ENCODE data around the gene STAP1. TPM values are rescaled to one million over a fixed set of nuclear protein-coding genes. Genes with fewer than 3 reads are reported as not detected.
A peak's percentile ranks its signal among the peaks of the same experiment; 100 is the strongest.
"Not testable (repeated sequence)": the region's sequence is repeated elsewhere in the genome, so short reads cannot be mapped to it uniquely, and the experiment has no call there.

Gene STAP1
- total RNA-seq, 2 donors from 2014 or later: 0.24 to 0.84 TPM

DNA sequence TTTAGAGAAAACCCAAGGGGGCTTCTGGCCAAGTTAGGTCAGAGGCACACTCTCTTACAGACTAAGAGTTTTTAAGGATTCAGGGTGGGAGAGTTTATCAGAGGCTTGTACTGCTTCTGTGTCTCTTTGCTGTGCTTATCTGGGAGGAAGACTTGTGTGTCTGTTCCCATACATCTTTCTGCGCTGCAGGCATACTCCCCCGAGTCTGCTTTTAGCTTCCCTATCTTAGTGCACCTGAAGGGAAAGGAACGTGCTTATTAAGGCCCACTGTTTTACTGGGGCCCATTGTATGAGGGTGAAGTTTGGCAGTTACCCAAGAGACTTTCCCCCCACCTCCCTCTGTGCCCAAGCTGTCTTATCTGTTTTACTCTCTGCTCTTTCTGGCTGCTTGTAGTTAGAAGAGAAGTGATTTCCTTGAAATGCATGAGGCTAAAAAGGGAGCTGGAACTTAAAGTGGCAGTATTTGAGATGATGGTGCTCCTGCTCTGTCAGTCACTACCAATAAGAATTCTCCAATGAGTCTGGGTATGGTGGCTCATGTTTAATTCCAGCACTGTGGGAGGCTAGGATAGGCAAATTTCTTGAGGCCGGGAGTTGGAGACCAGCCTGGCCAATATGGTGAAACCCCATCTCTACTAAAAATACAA, 6.3 kb upstream of the STAP1 start:
- DNase-seq; ATAC-seq; intact Hi-C loops (cut with DNase I, micrococcal nuclease): not testable (repeated sequence)

DNA sequence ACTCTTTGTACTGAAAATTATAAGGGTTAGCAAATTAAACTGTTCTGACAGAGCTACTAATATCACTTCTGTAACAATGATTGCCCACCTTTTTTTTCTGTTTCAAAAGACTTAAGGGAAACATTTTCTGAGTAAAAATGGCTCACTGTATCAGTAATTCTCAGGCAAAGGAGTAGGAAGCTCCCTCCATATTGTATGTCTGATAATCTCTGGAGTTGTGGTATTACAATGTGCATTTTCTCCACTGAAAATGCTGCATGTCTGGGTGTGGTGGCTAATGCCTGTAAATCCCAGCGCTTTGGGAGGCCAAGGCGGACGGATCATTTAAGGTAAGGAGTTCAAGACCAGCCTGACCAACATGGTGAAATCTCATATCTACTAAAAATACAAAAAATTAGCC, 4.4 kb upstream of the STAP1 start:
- intact Hi-C loops (cut with DNase I, micrococcal nuclease): no loop called here
- ATAC-seq: no peak
- no peak for DNase-seq

DNA sequence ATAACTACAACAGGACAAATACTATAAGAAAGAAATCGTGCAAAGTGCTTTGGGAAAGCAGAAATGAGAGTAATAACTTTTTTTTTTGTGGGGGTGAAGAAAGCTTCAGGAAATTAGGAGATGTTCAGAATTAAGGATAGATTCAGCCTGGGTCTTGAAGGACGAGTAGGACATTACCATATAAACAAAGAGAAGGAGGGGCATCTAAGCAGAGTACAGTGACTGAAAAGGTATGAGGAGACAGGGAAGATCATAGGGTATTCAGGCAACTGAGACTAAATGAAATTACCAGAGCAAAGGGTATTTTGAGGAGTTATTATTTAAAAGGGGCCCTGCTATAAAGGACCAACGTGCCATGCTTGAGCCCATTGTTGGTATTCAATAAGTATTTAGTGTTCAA, 3.1 kb upstream of the STAP1 start:
- ATAC-seq: no peak
- intact Hi-C loops (cut with DNase I, micrococcal nuclease): no loop called here
- no peak for DNase-seq

DNA sequence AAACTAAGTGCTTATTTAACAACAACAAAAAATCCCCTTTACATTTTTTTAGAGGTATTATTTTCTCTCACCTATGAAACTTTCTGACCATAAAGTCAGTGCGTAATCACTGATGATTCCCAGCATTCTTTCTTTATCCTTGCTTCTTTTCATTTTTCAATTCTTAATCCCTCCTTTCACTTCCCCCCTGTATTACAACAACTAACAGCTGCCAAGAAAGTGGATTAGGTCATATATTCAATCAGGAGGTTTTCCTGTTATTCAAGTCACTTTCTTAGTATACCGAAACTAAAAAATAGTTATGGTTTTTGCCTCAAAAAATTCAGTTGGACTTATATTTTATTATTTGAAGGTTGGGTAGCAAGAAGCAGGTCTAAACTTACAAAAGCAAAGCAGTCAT, 2.1 kb upstream of the STAP1 start:
- no peak for ATAC-seq
- intact Hi-C loops (cut with DNase I, micrococcal nuclease): no loop called here
- no peak for DNase-seq

DNA sequence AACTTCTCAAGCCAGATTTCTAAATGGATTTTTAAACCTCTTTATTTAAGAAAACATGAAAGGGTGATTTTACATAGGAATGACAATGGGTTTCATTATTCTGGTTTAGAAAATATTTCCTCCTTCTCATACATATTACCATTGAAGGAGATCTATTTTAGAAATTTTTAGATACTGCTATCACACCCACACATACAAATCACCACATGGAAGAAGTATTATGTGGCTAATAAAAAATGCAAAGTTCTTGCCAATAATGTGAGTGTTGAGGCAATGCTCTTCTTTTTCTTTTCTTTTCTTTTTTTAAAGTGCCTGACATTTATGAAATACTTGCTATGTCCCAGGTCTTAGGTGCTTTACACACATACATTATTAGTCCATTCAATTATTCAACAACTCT, 6.8 kb downstream of the STAP1 start:
- intact Hi-C loops (cut with DNase I, micrococcal nuclease): no loop called here
- DNase-seq (no peak), ATAC-seq (no peak)

DNA sequence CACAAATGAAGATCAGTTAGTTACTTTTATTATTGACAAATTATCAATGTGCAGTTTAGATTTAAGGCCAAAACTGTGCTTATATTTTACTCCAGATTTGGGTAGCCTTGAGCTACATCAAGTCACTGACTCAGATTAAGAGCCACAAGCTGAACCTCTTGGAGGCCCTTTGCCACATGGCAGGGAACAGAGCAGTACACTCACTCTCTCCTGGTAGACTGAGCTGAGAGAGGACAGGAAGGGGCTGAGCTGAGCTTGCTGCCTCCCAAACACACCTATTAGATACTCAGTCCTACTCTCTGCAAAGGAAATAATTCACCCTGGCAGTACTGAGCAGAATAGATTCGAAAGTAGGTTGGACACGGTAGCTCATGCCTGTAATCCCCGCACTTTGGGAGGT, 7.8 kb downstream of the STAP1 start:
- DNase-seq: no peak
- intact Hi-C loops (cut with DNase I, micrococcal nuclease): no loop called here
- no peak for ATAC-seq

DNA sequence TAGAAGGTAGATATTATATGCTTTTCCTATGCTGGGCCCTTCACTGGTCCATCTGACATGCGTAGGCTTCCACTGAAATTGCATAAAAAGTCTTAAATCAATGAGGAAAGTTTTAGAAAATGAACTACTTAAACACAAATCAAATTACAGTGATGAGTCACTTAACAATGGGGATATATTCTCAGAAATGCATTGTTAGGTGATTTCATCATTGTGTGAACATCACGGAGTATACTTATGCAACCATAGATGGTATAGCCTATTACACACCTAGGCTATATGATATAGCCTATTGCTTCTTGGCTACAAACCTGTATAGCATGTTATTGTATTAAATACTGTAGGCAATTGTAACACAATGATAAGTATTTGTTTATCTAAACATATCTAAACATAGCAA, 10.3 kb downstream of the STAP1 start:
- no peak for DNase-seq
- intact Hi-C loops (cut with DNase I, micrococcal nuclease): no loop called here

DNA sequence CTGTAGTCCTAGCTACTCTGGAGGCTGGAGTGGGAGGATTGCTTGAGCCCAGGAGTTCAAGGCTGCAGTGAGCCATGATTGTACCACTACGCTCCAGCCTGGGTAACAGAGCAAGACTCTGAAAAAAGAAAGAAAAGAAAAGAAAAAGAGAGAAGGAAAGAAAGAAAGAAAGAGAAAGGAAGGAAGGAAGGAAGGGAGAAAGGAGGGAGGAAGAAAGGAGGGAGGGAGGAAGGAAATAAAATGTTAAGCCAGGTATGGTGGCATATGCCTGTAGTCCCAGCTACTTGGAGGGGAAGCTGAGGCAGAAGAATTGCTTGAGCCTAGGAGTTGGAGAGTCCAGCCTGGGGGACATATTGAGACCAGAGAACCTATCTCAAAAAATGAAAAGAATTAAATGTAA, 12.0 kb downstream of the STAP1 start:
- DNase-seq (no peak), ATAC-seq (no peak)
- intact Hi-C loops (cut with DNase I, micrococcal nuclease): no loop called here

More for the DNA sequence above, 10.3 kb downstream of the STAP1 start:
- no peak for ATAC-seq

DNA sequence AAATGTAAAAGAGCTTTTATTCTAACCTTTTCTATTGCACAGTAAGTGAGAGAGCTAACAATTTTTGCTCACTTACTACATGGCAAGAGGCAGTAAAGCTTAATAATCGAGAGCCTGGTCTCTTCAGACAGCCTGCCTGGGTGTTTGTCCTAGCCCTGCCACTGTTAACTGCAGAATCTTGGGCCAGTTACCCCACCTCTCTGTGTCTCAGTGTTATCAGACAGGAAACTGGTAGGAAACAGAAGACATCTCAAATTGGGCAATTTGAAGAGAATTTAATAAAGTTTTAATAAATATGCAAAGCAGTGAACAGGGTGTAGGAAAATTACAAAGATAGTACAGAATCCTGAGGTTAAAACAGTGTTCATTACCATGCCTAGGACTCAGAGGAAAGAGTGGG, 13.4 kb downstream of the STAP1 start:
- intact Hi-C loops (cut with DNase I, micrococcal nuclease): no loop called here
- no peak for DNase-seq
- no peak for ATAC-seq

DNA sequence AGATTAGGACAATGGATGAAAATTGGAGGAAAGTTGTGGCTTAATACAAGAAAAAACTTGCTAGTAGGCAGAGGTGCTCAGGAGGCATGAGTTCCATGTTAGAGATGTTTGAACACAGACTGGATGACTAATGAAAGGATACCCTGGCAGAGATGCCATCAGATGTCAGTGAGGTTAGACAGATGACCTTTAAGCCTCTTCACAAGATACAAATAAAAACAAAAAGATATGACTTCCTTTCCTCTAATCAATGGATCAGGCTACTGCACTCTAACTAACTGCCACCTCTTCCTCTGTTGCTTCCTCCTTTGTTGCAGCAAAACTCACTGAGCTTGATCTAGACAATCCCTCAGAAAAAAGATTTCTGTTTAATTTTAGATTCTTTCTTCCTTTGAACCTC, 14.7 kb downstream of the STAP1 start:
- no peak for DNase-seq
- intact Hi-C loops (cut with DNase I, micrococcal nuclease): no loop called here
- no peak for ATAC-seq

DNA sequence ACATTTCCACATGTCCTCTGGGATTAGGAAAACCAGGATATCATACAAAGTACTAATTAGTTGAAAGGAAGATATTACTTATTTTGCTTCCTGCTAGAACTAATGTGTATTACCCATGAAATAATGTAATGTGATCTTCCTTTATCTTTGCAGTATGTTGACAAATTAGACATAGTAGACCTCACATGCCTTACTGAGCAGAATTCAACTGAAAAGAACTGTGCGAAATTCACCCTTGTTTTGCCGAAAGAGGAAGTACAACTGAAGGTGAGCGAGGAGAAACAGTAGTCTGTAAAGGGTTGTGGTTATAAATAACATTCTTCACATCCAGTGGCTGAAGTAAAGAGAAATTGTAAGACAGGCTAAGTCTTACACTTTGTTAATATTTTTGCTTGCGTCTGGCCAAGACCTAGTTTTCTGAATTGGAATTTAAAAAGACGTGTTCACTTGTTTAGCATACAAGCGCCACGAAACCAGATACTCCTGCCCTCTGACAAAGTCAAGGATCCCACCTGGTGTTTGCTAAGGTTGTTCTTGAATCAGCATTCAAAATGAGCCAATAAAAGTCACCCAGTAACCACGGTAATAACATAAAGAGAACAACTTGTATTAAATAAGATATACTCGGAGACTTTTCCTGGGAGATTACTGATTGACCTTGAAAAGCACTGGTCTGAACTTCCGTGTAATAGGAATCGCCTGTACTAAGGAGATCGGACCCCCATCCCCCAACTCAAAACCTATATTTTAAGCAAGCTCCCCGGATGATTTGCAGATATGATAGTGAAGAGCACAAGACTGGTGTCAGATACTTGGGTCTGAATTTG, 16.9 kb downstream of the STAP1 start:
- ATAC-seq: no peak
- no peak for DNase-seq
- intact Hi-C loops (cut with DNase I, micrococcal nuclease): no loop called here

DNA sequence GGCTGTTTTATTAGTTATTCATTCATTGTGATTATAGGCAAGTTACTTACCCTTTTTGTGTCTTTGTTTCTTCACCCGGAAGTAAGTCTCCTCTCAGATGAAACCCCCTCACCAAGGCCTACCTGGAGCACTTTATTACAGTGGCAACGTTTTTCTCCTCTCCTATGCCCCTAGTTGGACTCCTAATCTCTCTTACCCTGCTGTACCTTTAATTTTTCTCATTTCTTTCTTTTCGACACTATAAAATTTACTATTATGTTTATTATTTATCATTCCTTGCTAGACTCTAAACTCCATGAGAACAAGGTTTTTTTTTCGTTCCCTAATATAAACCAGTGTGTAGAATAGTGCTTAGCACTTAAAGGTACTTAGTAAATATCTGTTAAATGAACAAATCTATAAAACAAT, 17.5 kb downstream of the STAP1 start:
- ATAC-seq (no peak), DNase-seq (no peak)
- intact Hi-C loops (cut with DNase I, micrococcal nuclease): no loop called here

DNA sequence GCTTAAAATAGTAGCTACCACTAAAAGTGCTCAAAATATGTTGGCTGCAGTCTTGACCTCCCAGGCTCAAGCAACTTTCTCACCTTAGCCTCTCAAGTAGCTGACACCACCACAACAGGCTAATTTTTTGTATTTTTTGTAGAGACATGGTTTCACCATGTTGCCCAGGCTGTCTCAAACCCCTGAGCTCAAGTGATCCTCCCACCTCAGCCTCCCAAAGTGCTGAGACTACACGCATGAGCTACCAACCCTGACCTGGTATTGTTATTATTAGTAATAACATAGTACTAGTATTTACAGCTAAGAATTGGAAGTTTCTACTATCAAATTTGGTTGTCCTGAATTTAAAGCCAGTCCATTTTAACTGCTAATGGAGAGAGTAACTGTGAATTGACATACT, 18.0 kb downstream of the STAP1 start:
- DNase-seq: no peak
- intact Hi-C loops (cut with DNase I, micrococcal nuclease): no loop called here
- ATAC-seq: no peak

DNA sequence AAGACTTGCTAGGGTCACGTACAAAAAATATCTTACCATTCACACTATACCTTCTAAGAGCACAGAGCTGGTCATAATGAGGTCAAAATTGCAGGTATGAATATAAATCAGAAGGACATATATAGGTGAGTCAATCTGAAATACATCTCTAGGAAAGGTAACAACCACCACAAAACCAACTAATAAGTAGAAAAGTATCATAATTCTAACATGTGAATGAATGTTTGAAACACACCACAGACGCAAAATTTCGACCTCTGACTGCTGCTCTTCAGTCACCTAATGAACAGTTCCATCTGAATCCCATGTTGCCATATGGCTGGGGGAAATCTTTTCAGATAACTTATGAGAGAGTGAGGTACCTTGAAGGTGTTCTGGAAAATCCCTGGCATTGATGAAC, 22.1 kb downstream of the STAP1 start:
- ATAC-seq: no peak

DNA sequence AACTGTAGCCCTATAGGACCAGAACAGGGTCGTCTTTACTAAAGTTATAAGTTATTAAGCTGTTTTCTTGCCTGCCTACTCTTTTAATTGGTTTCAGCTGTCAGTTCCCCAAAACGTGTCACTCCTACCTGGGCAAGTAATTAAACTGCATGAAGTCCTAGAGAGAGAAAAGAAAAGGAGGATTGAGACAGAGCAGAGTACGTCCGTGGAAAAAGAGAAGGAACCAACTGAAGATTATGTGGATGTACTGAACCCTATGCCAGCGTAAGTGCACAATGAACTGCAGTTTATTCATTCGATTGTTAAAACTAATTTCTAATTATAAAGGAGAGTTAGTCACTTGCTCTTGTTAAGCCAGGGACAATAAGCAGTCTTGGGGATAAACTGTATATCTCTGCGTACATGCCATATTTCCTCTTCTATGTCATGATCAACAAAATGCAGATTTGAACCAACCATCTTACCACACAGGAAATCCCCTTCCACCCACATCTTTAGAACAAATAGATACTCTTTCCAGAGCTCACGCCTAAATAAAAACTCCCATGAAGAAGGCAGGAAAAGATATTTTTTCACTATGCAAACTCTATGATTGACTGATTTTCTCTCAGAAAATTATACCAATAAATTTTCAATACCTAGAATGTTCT, 22.8 kb downstream of the STAP1 start:
- ATAC-seq (no peak), DNase-seq (no peak)
- intact Hi-C loops (cut with DNase I, micrococcal nuclease): no loop called here

More for the DNA sequence above, 22.1 kb downstream of the STAP1 start:
- intact Hi-C loops (cut with DNase I, micrococcal nuclease): no loop called here
- DNase-seq: no peak

DNA sequence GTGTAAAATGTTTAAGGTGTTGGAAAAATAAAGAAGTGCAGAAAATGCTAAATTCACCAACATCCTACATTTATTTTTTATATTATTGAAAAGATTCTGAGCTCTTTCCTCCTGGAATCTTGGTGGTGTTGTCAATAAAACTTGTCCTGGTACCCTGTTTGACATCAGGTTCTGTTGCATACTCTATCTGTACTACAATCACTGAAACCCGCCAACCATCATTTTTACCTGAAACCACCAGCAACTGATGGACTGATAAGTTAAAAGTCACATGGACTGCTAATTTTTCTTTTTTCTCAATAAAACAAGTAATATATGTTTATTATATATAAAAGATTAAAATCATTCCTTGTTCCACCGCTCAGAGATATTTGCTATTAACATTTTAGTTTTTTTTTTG, 23.4 kb downstream of the STAP1 start:
- intact Hi-C loops (cut with DNase I, micrococcal nuclease): no loop called here
- ATAC-seq (no peak), DNase-seq (no peak)

DNA sequence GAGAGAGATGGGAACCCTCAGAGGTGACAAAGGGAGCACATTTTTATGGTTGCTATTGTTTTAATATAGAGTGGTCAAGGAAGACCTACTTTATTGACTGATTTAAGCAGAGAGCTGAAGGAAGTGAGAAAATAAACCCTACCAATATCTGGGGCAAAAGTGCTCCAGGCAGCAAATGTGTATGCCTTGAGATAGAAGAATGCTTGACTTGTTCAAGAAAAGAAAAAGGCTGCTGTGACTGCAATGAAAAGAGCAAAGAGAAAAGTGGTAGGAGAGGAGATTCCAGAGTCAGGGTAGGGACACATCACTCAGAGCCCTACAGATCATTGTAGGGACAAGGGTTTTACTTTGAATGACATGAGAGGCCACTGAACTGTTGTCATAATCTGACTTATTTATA, 26.0 kb downstream of the STAP1 start:
- ATAC-seq (no peak), DNase-seq (no peak)
- intact Hi-C loops (cut with DNase I, micrococcal nuclease): no loop called here

DNA sequence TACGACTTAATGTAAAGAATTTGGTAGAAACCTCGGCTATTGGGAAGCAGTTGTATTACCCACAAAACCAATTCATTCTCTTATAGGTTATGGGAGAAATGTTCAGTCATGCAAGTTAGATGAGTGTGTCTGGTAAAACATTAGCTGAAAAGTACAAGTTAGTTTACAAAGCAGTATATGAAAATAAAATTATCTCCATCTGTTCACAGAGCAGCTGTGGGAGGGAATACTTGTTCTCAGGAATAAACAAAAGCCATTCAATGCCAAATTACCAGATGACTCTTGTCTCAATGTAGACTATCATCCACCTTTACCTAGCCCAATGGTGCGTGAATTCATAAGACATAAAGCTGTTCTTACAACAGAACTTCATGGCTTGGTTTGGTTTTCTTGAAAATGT, 28.6 kb downstream of the STAP1 start:
- ATAC-seq: peak; percentile 13
- intact Hi-C loops (cut with DNase I, micrococcal nuclease): no loop called here
- DNase-seq: no peak

DNA sequence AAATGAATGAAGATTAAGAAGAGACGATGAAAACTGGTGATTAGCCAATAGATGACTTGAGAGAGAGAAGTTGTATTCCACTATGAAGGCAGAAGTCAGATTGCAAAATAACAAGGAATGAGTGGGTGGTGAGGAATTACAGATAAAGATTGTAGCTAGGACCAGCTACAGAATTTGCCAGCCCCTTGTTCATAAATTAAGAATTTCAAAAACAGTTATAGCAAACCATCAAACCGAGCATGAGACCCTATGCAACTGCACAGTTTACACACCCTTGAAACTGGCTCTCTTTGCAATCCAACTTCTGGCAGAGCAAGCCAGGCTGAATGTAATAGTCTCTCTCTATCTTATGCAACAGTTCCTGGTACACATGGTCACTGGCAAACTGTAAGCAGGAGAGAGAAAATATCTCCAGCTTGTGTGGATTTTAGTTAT, 35.2 kb downstream of the STAP1 start:
- ATAC-seq (no peak), DNase-seq (no peak)
- intact Hi-C loops (cut with DNase I, micrococcal nuclease): no loop called here

DNA sequence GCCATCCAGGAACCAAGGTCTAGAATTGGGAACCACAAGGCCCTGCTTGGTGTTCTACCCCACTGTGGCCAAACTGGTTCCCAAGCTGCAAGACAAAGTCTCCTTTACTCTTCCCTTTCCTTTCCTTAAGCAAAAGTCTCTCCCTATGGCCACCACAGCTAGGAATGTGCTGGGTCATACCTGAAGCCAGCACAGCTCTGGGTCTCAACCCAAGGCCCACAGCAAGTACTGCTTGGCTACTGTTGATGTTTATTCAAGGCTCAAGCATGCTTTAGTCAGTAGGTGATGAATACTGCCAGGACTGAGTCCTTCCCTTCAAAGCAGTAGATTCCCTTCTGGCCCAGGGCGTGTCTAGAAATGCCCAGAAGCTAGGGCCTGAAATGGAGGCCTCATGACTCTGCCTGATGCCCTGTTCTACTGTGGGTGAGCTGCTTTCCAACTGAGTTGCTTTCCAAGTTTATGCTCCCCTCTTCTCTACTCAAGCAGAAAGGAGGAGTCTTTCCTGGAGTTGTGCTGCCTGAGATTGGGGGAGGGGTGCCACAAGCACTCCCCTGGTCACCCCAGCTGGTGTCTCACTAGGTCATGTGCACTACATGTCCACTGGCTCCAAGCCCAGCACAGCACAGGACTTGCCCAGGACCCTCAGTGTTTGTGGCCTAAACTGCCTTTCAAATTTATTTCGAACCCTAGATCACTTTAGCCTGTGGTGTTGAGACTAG, 44.9 kb downstream of the STAP1 start:
- intact Hi-C loops (cut with DNase I, micrococcal nuclease): no loop called here
- no peak for ATAC-seq
- no peak for DNase-seq
